Embryonic facial prominence (tissue), 1 donor: ENCODE data around the gene NMNAT3.

Source experiments
- DNase-seq: peaks from one replicate; pipeline ENCODE4 v3.0.0-alpha.2; 2016; ENCODE audit errors: extremely low spot score

NMNAT3 gene

GRCh38 chr3:139578783-139579182, 99.0 kb downstream of the NMNAT3 start:
- no peak for DNase-seq

- no peak for DNase-seq
These were observed 99.9 kb downstream of the NMNAT3 start for GRCh38 chr3:139577909-139578308.

- DNase-seq, result no peak
These were observed 100.4 kb downstream of the NMNAT3 start for GRCh38 chr3:139577346-139577745.

- DNase-seq, result no peak
These were observed 103.5 kb downstream of the NMNAT3 start for GRCh38 chr3:139574026-139574947.

GRCh38 chr3:139572847-139573672, 104.7 kb downstream of the NMNAT3 start:
- no peak for DNase-seq

DNA sequence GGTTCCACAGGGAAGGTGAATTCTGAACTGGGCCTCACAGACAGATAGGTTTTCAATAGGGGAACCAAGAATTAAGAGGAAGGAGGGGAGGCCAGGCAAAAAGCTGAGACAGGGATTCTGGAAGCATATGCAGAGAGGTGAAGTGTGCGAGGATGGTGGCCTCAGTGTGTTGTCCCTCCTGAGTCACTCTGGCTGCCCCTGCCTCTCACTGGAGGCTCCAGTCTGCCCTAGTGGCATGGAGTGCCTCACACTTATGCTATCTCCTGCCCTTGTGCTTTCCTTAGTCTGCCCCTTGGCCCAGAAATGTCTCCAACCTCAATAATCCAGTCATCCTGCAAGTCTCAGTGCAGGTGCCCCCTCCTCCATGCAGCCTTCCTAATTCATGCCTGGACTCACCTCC, 106.1 kb downstream of the NMNAT3 start:
- DNase-seq, result no peak

DNA sequence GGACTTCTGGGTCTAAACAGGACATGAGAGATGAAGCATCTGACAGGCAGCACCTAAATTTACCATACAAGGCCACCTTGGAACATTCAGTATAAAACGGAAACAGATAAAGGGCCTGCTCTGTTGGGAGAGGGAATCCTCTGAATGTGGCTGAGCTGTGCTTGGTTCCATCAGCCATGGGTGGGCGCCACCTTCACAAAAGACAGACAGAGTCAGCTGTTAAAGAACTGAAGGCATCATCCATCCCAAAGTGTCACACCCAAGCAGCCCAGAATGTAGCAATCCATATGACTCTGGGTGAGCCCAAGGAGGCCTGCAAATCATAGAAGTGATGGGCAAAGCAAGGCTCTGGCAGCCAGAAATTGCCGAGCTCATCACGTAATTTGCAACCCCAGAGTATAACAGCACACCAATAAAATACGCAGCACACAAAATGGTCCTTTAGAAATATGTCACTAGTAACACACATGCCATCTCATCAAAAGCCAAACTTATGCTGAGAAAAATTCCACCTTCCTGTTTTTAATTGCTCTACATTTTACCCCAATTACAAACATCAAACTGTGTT, 113.4 kb downstream of the NMNAT3 start:
- no peak for DNase-seq

DNA sequence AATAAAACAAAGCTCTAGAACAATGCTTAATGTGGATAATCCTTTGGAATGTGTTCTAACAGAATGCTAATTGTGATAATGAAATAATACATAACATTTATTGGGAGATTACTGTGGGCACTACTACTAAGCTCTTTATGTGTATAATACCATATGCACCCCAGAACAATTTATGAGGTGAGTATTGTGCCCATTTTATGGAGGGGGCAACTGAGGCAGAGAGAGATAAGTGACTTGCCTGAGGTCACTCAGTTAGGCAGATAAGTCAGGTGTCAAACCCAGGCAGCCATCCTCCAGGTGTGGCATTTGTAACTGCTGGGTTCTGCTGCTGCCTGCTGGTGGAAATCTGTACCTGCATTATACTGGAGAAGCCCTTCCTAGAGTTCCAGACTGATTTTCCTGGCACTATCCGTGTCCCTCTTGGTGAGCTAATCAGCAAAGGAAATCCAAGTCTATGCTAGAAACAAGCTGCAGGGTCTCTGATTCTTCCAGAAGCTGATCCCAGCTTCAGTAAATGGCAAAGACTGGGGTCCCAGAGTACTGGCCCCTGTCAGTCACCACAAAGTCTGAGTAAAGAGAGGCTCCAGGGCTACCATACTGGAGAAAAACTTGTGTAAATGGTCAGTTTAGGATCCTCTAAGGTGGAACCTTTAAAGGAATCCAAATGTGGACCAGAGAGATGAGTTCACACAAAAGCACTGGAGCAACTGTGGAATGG, 115.7 kb downstream of the NMNAT3 start:
- no peak for DNase-seq

GRCh38 chr3:139561255-139561817, 116.4 kb downstream of the NMNAT3 start:
- no peak for DNase-seq

DNA sequence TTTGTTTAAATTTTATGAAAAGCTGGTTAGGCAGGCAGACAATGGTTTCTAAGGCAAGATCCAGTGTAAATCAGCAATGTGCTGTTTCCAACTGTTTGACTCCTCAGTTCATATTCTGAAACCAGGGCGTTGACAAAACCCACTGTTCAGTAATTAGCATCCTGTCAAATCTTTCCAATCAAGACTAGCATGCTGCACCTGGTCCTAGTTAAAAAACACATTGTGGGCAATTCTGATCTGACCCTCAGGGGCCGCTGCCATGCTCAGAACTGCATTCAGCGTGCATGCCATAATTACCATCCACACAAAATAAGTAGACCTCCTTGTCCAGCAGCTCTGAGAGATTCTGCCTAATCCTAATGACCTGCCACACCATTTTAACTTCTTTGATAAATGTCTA, 117.4 kb downstream of the NMNAT3 start:
- DNase-seq, result no peak

GRCh38 chr3:139559541-139559940, 118.2 kb downstream of the NMNAT3 start:
- no peak for DNase-seq

GRCh38 chr3:139558351-139559266, 119.2 kb downstream of the NMNAT3 start:
- DNase-seq, result no peak

DNA sequence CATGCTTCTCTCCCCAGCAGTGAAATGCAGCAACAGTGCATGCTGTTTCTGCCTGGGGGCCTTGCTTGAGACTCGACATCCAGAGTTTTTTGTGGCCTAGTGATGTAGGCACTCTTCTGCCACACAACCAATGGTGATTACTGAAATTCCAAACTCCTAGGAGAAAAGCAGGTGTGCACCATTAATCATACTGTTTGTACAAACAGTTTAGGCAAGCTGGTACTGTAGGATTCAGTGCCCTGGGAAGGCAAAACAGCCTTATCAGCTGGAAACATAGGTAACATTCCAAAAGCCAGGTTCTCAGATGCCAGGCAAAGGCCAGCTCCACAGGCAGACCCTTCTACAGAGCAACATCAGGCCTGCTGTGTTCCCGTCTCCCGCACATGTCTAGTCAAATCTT, 120.7 kb downstream of the NMNAT3 start:
- DNase-seq, result no peak

DNA sequence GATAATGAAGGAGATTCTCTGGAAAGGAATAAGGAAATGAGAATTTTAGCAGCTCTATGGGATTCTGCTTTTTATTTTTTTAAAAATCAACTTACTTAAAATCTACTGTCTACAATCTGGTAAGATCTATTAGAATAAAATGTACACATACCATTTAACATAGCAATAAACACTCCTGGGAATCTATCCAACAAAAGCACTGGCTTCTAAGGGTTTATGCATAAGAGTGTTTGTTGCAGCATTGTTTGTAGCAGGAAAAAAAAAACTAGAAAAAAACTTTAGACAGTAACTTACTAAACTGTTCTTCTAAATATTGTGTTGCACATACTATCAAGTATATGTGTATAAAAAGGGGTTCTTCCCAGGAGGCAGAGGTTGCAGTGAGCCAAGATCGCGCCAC, 122.5 kb downstream of the NMNAT3 start:
- no peak for DNase-seq

DNA sequence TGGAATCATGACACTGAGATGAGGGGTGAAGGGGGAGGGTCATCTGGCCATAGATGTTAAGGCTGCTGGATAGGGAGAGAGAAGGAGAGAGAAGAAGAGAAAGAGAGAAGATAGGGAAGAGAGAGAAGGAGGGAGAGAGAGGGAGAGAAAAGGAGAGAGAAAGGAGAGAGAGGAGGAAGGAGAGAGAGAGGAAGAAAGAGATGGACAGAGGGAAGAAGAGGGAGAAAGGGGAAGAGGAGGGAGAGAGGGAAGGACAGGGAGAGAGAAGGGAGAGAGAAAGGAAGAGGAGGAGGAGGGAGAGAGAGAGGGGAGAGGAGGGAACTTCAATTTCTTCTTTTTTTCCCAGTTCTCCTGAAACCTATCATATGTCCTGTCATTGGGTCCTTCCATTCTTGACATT, 123.1 kb downstream of the NMNAT3 start:
- DNase-seq, result no peak

DNA sequence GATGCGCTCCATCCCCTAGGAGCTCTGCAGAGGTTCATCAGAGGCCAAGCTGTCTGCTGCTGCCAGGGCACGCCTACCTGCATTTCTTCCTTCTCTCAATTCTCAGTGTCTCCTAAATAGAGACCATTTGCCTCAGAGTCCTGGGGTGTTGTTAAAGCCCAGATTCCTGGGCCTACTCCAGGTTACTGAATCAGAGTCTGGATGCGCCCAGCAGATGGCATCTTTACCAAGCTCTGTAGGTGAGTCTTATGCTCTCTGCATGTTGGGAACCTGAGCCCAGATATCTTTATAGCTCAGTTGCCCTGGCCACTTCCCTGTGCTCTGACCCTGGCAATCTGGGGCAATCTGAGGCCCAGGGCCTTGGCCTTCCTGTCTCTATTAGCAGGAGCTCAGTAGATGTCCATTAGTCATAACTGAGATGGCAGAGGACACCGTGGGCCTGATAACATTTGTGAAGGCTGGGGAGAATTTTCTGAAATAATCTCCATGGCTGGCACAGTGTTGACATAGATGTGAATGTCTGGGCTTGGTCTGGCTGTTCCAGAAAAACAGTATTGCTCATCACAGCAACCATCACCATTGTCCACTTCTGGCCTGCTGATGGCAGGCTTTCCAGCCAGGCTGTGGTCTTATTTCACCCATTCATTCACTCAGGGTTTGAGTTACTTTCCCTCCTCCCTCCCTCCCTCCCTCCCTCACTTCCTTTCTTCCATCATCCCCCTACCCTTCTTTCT, 125.0 kb downstream of the NMNAT3 start:
- no peak for DNase-seq

DNA sequence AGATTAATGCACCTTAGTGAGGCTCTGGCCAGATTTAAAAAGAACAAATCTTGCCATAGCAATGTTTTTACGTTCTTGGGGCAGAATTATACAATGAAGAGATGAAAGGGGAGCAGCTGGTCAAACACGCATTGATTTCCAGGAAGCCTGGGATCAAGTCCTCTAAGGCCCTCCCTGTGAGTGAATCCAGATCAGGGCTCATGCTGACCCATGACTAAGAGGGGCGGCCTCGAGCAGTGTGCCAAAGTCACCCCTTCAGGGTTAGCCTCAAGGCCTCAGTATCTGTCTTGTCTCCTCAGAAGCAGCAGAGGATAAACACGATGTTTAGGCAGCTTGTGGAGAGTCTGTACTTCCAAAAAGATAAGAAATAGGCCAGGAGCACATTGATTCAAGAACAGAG, 129.0 kb downstream of the NMNAT3 start:
- DNase-seq, result no peak

GRCh38 chr3:139547666-139548065, 130.1 kb downstream of the NMNAT3 start:
- no peak for DNase-seq

- no peak for DNase-seq
These were observed 131.0 kb downstream of the NMNAT3 start for GRCh38 chr3:139546772-139547171.
